Panc1 (cell line): ENCODE data around the gene OSER1. TPM values are rescaled to one million over a fixed set of nuclear protein-coding genes. Genes with fewer than 3 reads are reported as not detected.

Experiments
- ATAC-seq: fragments of 200-7000 bp; cut with Tn5 transposase; 2 replicates; pipeline ENCODE4 v1.9.1; 2020; ENCODE audit warnings: mild to moderate bottlenecking, moderate library complexity
- BruUV-seq: library from RNA; stranded (reverse); fragments of 400-500 nt; replicated peaks from 2 replicates; lab custom pipeline; 2021; lab: Mats Ljungman, UMichigan
- CTCF ChIA-PET: fragments of 300-600 bp; sonication (Branson Sonifier 250); formaldehyde crosslinking; loops from one replicate; lab custom pipeline; 2022; ENCODE audit warnings: antibody characterized with exemption; lab: Charles Lee
- POLR2A ChIA-PET: fragments of 300-600 bp; sonication (Branson Sonifier 250); formaldehyde crosslinking; loops from one replicate; lab custom pipeline; 2022; ENCODE audit warnings: antibody characterized with exemption; lab: Charles Lee
- DNase-seq: peaks from one replicate; pipeline ENCODE4 v3.0.0-alpha.2; 2010; ENCODE audit warnings: low read depth, low spot score
- H3K27ac ChIP-seq: 2 replicates; pipeline ENCODE4 v1.5.1; 2011; ENCODE audit warnings: mild to moderate bottlenecking, low read length, inconsistent platforms
- H3K27me3 ChIP-seq: fragments of 200-500 bp; sonication (Bioruptor generic); 2 replicates; pipeline ENCODE4 v1.6.0; 2014; ENCODE audit warnings: low read length, inconsistent platforms; ENCODE audit not compliant: control insufficient read depth, insufficient read depth
- H3K36me3 ChIP-seq: fragments of 200-500 bp; sonication (Bioruptor generic); 2 replicates; pipeline ENCODE4 v1.5.1; 2014; ENCODE audit warnings: inconsistent platforms, mild to moderate bottlenecking, low read length, moderate library complexity; ENCODE audit not compliant: control insufficient read depth, insufficient read depth
- H3K4me1 ChIP-seq: 2 replicates; pipeline ENCODE4 v1.5.1; 2011; ENCODE audit warnings: inconsistent platforms, mild to moderate bottlenecking, low read length, moderate library complexity; ENCODE audit not compliant: control insufficient read depth, insufficient read depth
- H3K4me3 ChIP-seq, 2 experiments: 2 replicates each; pipeline ENCODE4 v1.5.1; 2011 to 2012; ENCODE audit warnings: low read depth in 2 of 2, low read length in 2 of 2, mild to moderate bottlenecking in 2 of 2, inconsistent platforms in 1 of 2, moderate library complexity in 1 of 2
- H3K9me3 ChIP-seq: fragments of 200-500 bp; sonication (Bioruptor generic); 2 replicates; pipeline ENCODE4 v1.5.1; 2014; ENCODE audit warnings: low read depth, mild to moderate bottlenecking, inconsistent platforms, low read length, moderate library complexity; ENCODE audit not compliant: control insufficient read depth, insufficient read depth
- CTCF ChIP-seq: fragments of 450-650 bp; IDR thresholded peaks from 2 replicates; pipeline ENCODE4 v1.5.1; 2017; ENCODE audit warnings: mild to moderate bottlenecking
- POLR2AphosphoS5 ChIP-seq: IDR thresholded peaks from 2 replicates; pipeline ENCODE4 v1.6.1; 2012; ENCODE audit warnings: mild to moderate bottlenecking, low read depth, low read length, moderate library complexity
- REST ChIP-seq, 2 experiments: IDR thresholded peaks; 2 replicates each; pipeline ENCODE4 v1.6.1; 2011 to 2012; ENCODE audit warnings: low read depth in 2 of 2, control low read depth in 1 of 2, low read length in 1 of 2, mild to moderate bottlenecking in 1 of 2, moderate library complexity in 1 of 2; ENCODE audit not compliant: insufficient read depth in 1 of 2
- SIN3A ChIP-seq: IDR thresholded peaks from 2 replicates; pipeline ENCODE4 v1.6.1; 2012; ENCODE audit warnings: low read depth, mild to moderate bottlenecking, low read length, moderate library complexity, borderline replicate concordance; ENCODE audit not compliant: insufficient read depth
- TCF7L2 ChIP-seq: IDR thresholded peaks from 2 replicates; pipeline ENCODE4 v1.6.1; 2011; ENCODE audit warnings: mild to moderate bottlenecking, low read depth, low read length, inconsistent platforms
- in situ Hi-C: cut with HindIII; loops from 2 replicates; pipeline ENCODE4 v1.10.0; 2016; ENCODE audit warnings: low sequenced_read_pairs, low pct_unique_long_range_greater_than_20kb
- intact Hi-C: fragments of 100-400 bp; cut with micrococcal nuclease; formaldehyde crosslinking; loops from one replicate; pipeline ENCODE4 v1.10.0; 2022; ENCODE audit not compliant: unreplicated experiment
- total RNA-seq: library from RNA; stranded (reverse); gene quantifications from one replicate; pipeline ENCODE4 v1.2.1, GENCODE V29; 2021; ENCODE audit not compliant: unreplicated experiment

OSER1 gene
- total RNA-seq, 1 experiment from 2014 or later, result 37.8 TPM

DNA sequence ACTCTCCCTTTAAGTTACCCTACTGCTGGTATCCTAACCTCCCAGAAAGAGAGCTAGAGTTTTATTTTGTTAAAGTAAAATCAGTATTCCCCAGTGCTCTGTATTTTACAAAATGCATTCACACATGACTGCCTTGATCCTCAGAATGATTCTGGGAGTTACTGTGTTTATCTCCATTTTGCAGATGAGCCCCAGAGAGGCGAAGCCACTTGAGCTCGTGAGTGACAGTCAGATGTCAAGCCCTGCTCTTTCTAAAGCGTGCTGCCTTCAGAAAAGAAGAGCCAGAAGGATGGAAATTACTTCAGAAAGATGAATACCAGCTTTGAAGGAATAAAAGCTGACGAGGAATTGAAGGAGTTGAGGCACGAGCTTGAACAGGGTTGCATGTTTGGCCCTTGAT is 14.1 kb upstream of the OSER1 start:
- Histone ChIP-seq H3K9me3 (no peaks in the 10 kb centered on the region), H3K27ac (no peak overlapping the region), H3K27me3 (no peaks in the 10 kb centered on the region), H3K4me3 (no peak overlapping the region), H3K36me3 (no peaks in the 10 kb centered on the region), H3K4me1 (no peaks in the 10 kb centered on the region)
- POLR2A ChIA-PET, result interaction anchor here (0.5 kb wide), 1 partner anchor 159 kb away, joined by 3 read pairs; no protein-coding TSS in a partner anchor
- in situ Hi-C loops (no loop called here), intact Hi-C loops (no loop called here)
- DNase-seq (no peak), ATAC-seq (no peak)
- TF ChIP-seq CTCF (no peak), REST (IDR thresholded peaks at IDR 0.05; ENCODE audit: insufficient read depth in 1 of 2, low read depth in 2 of 2, low read length in 1 of 2) (no peak), POLR2AphosphoS5 (no peak), TCF7L2 (no peak), SIN3A (no peak)
- no TSS peak for BruUV-seq
- CTCF ChIA-PET, result interaction anchor here (0.7 to 1.1 kb wide), 2 partner anchors 107 to 476 kb away, joined by 3 read pairs; no protein-coding TSS in a partner anchor

GRCh38 chr20:44223721-44224120 is 13.2 kb upstream of the OSER1 start:
- DNase-seq, result no peak
- intact Hi-C loops, result no loop called here
- in situ Hi-C loops, result no loop called here

More at GRCh38 chr20:44223721-44224120, 13.2 kb upstream of the OSER1 start:
- no peaks in the 10 kb centered on the region for H3K27me3 ChIP-seq
- ChIA-PET CTCF (interaction anchor here (0.7 kb wide), 1 partner anchor 477 kb away, joined by 3 read pairs; no protein-coding TSS in a partner anchor), POLR2A (no interaction called here)
- no peak overlapping the region for H3K27ac ChIP-seq
- BruUV-seq, result no TSS peak
- H3K36me3 ChIP-seq, result no peaks in the 10 kb centered on the region
- ATAC-seq, result no peak
- no peak overlapping the region for H3K4me3 ChIP-seq
- H3K9me3 ChIP-seq, result no peaks in the 10 kb centered on the region
- TF ChIP-seq CTCF (no peak), POLR2AphosphoS5 (no peak), SIN3A (no peak), REST (IDR thresholded peaks at IDR 0.05; ENCODE audit: insufficient read depth in 1 of 2, low read depth in 2 of 2, low read length in 1 of 2) (no peak), TCF7L2 (no peak)
- no peaks in the 10 kb centered on the region for H3K4me1 ChIP-seq
